OCI-LY7 (cell line): ENCODE measurements around the gene SLC9A3. TPM values are rescaled to one million over a fixed set of nuclear protein-coding genes. Genes with fewer than 3 reads are reported as not detected.

Experiments used
- BruUV-seq: library from RNA; stranded (reverse); fragments of 400-500 nt; replicated peaks from 2 replicates; lab custom pipeline; 2021; lab: Mats Ljungman, UMichigan
- CTCF ChIA-PET: fragments of 300-600 bp; sonication (Branson Sonifier 250); formaldehyde crosslinking; loops from one replicate; lab custom pipeline; 2022; ENCODE audit warnings: antibody characterized with exemption; ENCODE audit not compliant: unreplicated experiment; lab: Charles Lee
- POLR2A ChIA-PET: fragments of 300-600 bp; sonication (Branson Sonifier 250); formaldehyde crosslinking; loops from one replicate; lab custom pipeline; 2022; ENCODE audit warnings: antibody characterized with exemption; lab: Charles Lee
- DNase-seq: peaks from one replicate; pipeline ENCODE4 v3.0.0-alpha.2; 2015; ENCODE audit warnings: low spot score
- H2AFZ ChIP-seq: fragments of 200-600 bp; sonication (generic), shearing (Covaris generic); 2 replicates; pipeline ENCODE4 v1.6.1; 2014; ENCODE audit warnings: mild to moderate bottlenecking, antibody characterized with exemption, low read length, moderate library complexity
- H3K27ac ChIP-seq: fragments of 200-600 bp; sonication (generic); 2 replicates; pipeline ENCODE4 v1.5.1; 2014; ENCODE audit warnings: mixed run types, low read depth, mild to moderate bottlenecking, moderate library complexity, low read length, inconsistent platforms; ENCODE audit not compliant: poor library complexity, severe bottlenecking
- H3K36me3 ChIP-seq: fragments of 200-600 bp; sonication (generic); 2 replicates; pipeline ENCODE4 v1.6.1; 2014; ENCODE audit warnings: mild to moderate bottlenecking, antibody characterized with exemption, low read length, moderate library complexity, mixed read lengths; ENCODE audit not compliant: insufficient read depth
- H3K4me1 ChIP-seq: fragments of 200-600 bp; sonication (generic); 2 replicates; pipeline ENCODE4 v1.5.1; 2014; ENCODE audit warnings: mild to moderate bottlenecking, low read length; ENCODE audit not compliant: insufficient read depth, poor library complexity, severe bottlenecking
- H3K4me2 ChIP-seq: fragments of 200-600 bp; sonication (generic); 2 replicates; pipeline ENCODE4 v1.6.1; 2014; ENCODE audit warnings: mild to moderate bottlenecking, low read length
- H3K4me3 ChIP-seq: fragments of 200-600 bp; sonication (generic); 2 replicates; pipeline ENCODE4 v1.5.1; 2014; ENCODE audit warnings: mild to moderate bottlenecking, low read depth, low read length; ENCODE audit not compliant: poor library complexity, severe bottlenecking
- H3K79me2 ChIP-seq: fragments of 200-600 bp; sonication (generic); 2 replicates; pipeline ENCODE4 v1.6.1; 2016; ENCODE audit warnings: low read depth, mild to moderate bottlenecking, low read length, moderate library complexity, mixed read lengths; ENCODE audit not compliant: insufficient read depth
- H3K9me2 ChIP-seq: fragments of 200-600 bp; sonication (generic); 2 replicates; pipeline ENCODE4 v1.6.1; 2016; ENCODE audit warnings: mild to moderate bottlenecking, low read length, mixed read lengths; ENCODE audit not compliant: insufficient read depth
- H3K9me3 ChIP-seq: fragments of 200-600 bp; sonication (generic); 2 replicates; pipeline ENCODE4 v1.6.1; 2014; ENCODE audit warnings: mild to moderate bottlenecking, mixed run types, low read length, mixed read lengths
- H4K20me1 ChIP-seq: fragments of 200-600 bp; sonication (generic); 2 replicates; pipeline ENCODE4 v1.6.1; 2014; ENCODE audit warnings: mild to moderate bottlenecking, antibody characterized with exemption, low read length, moderate library complexity, mixed read lengths; ENCODE audit not compliant: insufficient read depth
- CTCF ChIP-seq: fragments of 200-600 bp; sonication (generic); conservative IDR thresholded peaks from 2 replicates; pipeline ENCODE4 v1.5.1; 2014; ENCODE audit warnings: mild to moderate bottlenecking, antibody characterized with exemption, low read length, moderate library complexity, mixed read lengths
- EZH2phosphoT487 ChIP-seq: fragments of 200-600 bp; sonication (generic); IDR thresholded peaks from 2 replicates; pipeline ENCODE4 v1.6.1; 2018; ENCODE audit warnings: low read depth, borderline replicate concordance, mild to moderate bottlenecking, mixed run types, antibody characterized with exemption, low read length, moderate library complexity, mixed read lengths
- intact Hi-C: fragments of 100-400 bp; cut with micrococcal nuclease; formaldehyde crosslinking; loops from one replicate; pipeline ENCODE4 v1.10.0; 2022; ENCODE audit not compliant: unreplicated experiment
- total RNA-seq, 2 experiments: library from RNA; depleted of rRNA in 1 of 2; stranded (reverse); fragments of >200 nt in 1 of 2; shearing (Covaris generic) in 1 of 2; gene quantifications; 2 replicates each; pipeline ENCODE4 v1.2.3, GENCODE V29; 2014 to 2022

Gene SLC9A3
- total RNA-seq, 2 experiments from 2014 or later: 2.0 to 4.3 TPM

- peak overlapping the region; percentile 87 for H3K4me2 ChIP-seq
- H3K27ac ChIP-seq: no peak overlapping the region
- peak; percentile 14 for DNase-seq
- intact Hi-C loops: loop anchor here (10.0 kb wide), 1 partner anchor 143 kb away; the partner anchor contains the start of gene CEP72
- no peak for TF ChIP-seq EZH2phosphoT487
- TF ChIP-seq CTCF: no peak
- H2AFZ ChIP-seq: no peak overlapping the region
- CTCF ChIA-PET: interaction anchor here (0.6 kb wide), 2 partner anchors 47 to 283 kb away, joined by 10 to 24 read pairs; no protein-coding TSS in a partner anchor
- peaks cover 27% of the 10 kb centered on the region; the same call in 1 of the 2 replicates for H3K36me3 ChIP-seq
- H3K79me2 ChIP-seq: peaks cover 11% of the 10 kb centered on the region; the same call in 1 of the 2 replicates
- POLR2A ChIA-PET: interaction anchor here (0.6 to 0.9 kb wide), 2 partner anchors 58 to 795 kb away, joined by 3 read pairs; no protein-coding TSS in a partner anchor
- peak overlapping the region; percentile 76 for H3K4me3 ChIP-seq
- peaks cover 4% of the 10 kb centered on the region; the same call in 1 of the 2 replicates for H4K20me1 ChIP-seq
- H3K9me2 ChIP-seq: no peaks in the 10 kb centered on the region
- no TSS peak for BruUV-seq
- no peaks in the 10 kb centered on the region for H3K9me3 ChIP-seq
- peaks cover 24% of the 10 kb centered on the region for H3K4me1 ChIP-seq
Observed at GRCh38 chr5:471750-472058, 52.5 kb downstream of the SLC9A3 start.

GRCh38 chr5:470961-471749, 53.1 kb downstream of the SLC9A3 start:
- no peaks in the 10 kb centered on the region for H3K9me2 ChIP-seq
- peaks cover 11% of the 10 kb centered on the region; the same call in 1 of the 2 replicates for H3K79me2 ChIP-seq
- peaks cover 4% of the 10 kb centered on the region; the same call in 1 of the 2 replicates for H4K20me1 ChIP-seq
- CTCF ChIA-PET: interaction anchor here (0.6 kb wide), 2 partner anchors 47 to 283 kb away, joined by 10 to 24 read pairs; no protein-coding TSS in a partner anchor
- BruUV-seq: no TSS peak
- no peak overlapping the region for H3K27ac ChIP-seq
- POLR2A ChIA-PET: interaction anchor here (0.6 to 0.9 kb wide), 2 partner anchors 59 to 796 kb away, joined by 3 read pairs; no protein-coding TSS in a partner anchor
- peak overlapping the region; percentile 87 for H3K4me2 ChIP-seq
- intact Hi-C loops: loop anchor here (10.0 kb wide), 1 partner anchor 144 kb away; the partner anchor contains the start of gene CEP72
- TF ChIP-seq EZH2phosphoT487 (no peak), CTCF (no peak)
- DNase-seq: no peak
- no peaks in the 10 kb centered on the region for H3K9me3 ChIP-seq
- peak overlapping the region; percentile 76 for H3K4me3 ChIP-seq
- H3K4me1 ChIP-seq: peaks cover 24% of the 10 kb centered on the region
- H3K36me3 ChIP-seq: peaks cover 30% of the 10 kb centered on the region; the same call in 1 of the 2 replicates
- H2AFZ ChIP-seq: no peak overlapping the region
